Activated naive CD4-positive, alpha-beta T cell treated with anti-CD3 and anti-CD28 coated beads, Interleukin-2, amount 50 U/mL, for 24 hours (primary cell): ENCODE measurements around the gene LAMC3.

Experiments
- H3K27ac Mint-ChIP-seq: one replicate; pipeline ENCODE4 v1.8.0; 2021; ENCODE audit warnings: mild to moderate bottlenecking, mixed read lengths
- H3K27me3 Mint-ChIP-seq: one replicate; pipeline ENCODE4 v1.8.0; 2021; ENCODE audit warnings: mixed read lengths
- H3K36me3 Mint-ChIP-seq: one replicate; pipeline ENCODE4 v1.8.0; 2021; ENCODE audit warnings: mixed read lengths
- H3K4me1 Mint-ChIP-seq: one replicate; pipeline ENCODE4 v1.8.0; 2021; ENCODE audit warnings: mixed read lengths
- H3K4me3 Mint-ChIP-seq: one replicate; pipeline ENCODE4 v1.8.0; 2021; ENCODE audit warnings: mild to moderate bottlenecking, mixed read lengths
- H3K9me3 Mint-ChIP-seq: one replicate; pipeline ENCODE4 v1.8.0; 2021; ENCODE audit warnings: mixed read lengths

The LAMC3 gene

GRCh38 chr9:131076347-131077195 is 67.6 kb downstream of the LAMC3 start:
- Mint-ChIP-seq H3K27ac (no peak overlapping the region), H3K4me3 (no peak overlapping the region), H3K4me1 (no peaks in the 10 kb centered on the region), H3K36me3 (no peaks in the 10 kb centered on the region), H3K27me3 (no peaks in the 10 kb centered on the region), H3K9me3 (no peaks in the 10 kb centered on the region)

- no peaks in the 10 kb centered on the region for H3K9me3 Mint-ChIP-seq
- no peaks in the 10 kb centered on the region for H3K27me3 Mint-ChIP-seq
- no peaks in the 10 kb centered on the region for H3K4me1 Mint-ChIP-seq
- peaks cover 2% of the 10 kb centered on the region for H3K36me3 Mint-ChIP-seq
- H3K4me3 Mint-ChIP-seq, result no peak overlapping the region
- no peak overlapping the region for H3K27ac Mint-ChIP-seq
These were observed 69.7 kb downstream of the LAMC3 start for GRCh38 chr9:131078427-131079366.

GRCh38 chr9:131080589-131080988 is 71.6 kb downstream of the LAMC3 start:
- Mint-ChIP-seq H3K27ac (no peak overlapping the region), H3K9me3 (no peaks in the 10 kb centered on the region), H3K4me3 (no peak overlapping the region)

GRCh38 chr9:131081868-131082267 is 72.9 kb downstream of the LAMC3 start:
- H3K27me3 Mint-ChIP-seq, result no peaks in the 10 kb centered on the region
- H3K27ac Mint-ChIP-seq, result no peak overlapping the region
- no peaks in the 10 kb centered on the region for H3K4me1 Mint-ChIP-seq
- no peak overlapping the region for H3K4me3 Mint-ChIP-seq
- H3K9me3 Mint-ChIP-seq, result no peaks in the 10 kb centered on the region
- H3K36me3 Mint-ChIP-seq, result peaks cover 4% of the 10 kb centered on the region

More at GRCh38 chr9:131080589-131080988, 71.6 kb downstream of the LAMC3 start:
- H3K4me1 Mint-ChIP-seq, result no peaks in the 10 kb centered on the region
- peaks cover 4% of the 10 kb centered on the region for H3K36me3 Mint-ChIP-seq
- no peaks in the 10 kb centered on the region for H3K27me3 Mint-ChIP-seq

- Mint-ChIP-seq H3K27ac (no peak overlapping the region), H3K4me3 (no peak overlapping the region), H3K27me3 (no peaks in the 10 kb centered on the region), H3K9me3 (no peaks in the 10 kb centered on the region), H3K4me1 (no peaks in the 10 kb centered on the region), H3K36me3 (peaks cover 4% of the 10 kb centered on the region)
These were observed 74.0 kb downstream of the LAMC3 start for GRCh38 chr9:131082774-131083512.

- no peaks in the 10 kb centered on the region for H3K4me1 Mint-ChIP-seq
- H3K27ac Mint-ChIP-seq, result no peak overlapping the region
- no peaks in the 10 kb centered on the region for H3K27me3 Mint-ChIP-seq
- peaks cover 4% of the 10 kb centered on the region for H3K36me3 Mint-ChIP-seq
- H3K9me3 Mint-ChIP-seq, result no peaks in the 10 kb centered on the region
- no peak overlapping the region for H3K4me3 Mint-ChIP-seq
These were observed 75.8 kb downstream of the LAMC3 start for GRCh38 chr9:131084661-131085369.

GRCh38 chr9:131085370-131086122 is 76.6 kb downstream of the LAMC3 start:
- peaks cover 4% of the 10 kb centered on the region for H3K36me3 Mint-ChIP-seq
- H3K4me1 Mint-ChIP-seq, result no peaks in the 10 kb centered on the region
- no peaks in the 10 kb centered on the region for H3K9me3 Mint-ChIP-seq
- H3K4me3 Mint-ChIP-seq, result no peak overlapping the region
- no peaks in the 10 kb centered on the region for H3K27me3 Mint-ChIP-seq
- no peak overlapping the region for H3K27ac Mint-ChIP-seq

- no peaks in the 10 kb centered on the region for H3K9me3 Mint-ChIP-seq
- no peak overlapping the region for H3K27ac Mint-ChIP-seq
- H3K36me3 Mint-ChIP-seq, result peaks cover 2% of the 10 kb centered on the region
- H3K4me1 Mint-ChIP-seq, result no peaks in the 10 kb centered on the region
- H3K4me3 Mint-ChIP-seq, result no peak overlapping the region
- no peaks in the 10 kb centered on the region for H3K27me3 Mint-ChIP-seq
These were observed 78.5 kb downstream of the LAMC3 start for GRCh38 chr9:131087354-131087893.

GRCh38 chr9:131090025-131090787 is 81.2 kb downstream of the LAMC3 start:
- H3K36me3 Mint-ChIP-seq, result no peaks in the 10 kb centered on the region
- no peaks in the 10 kb centered on the region for H3K9me3 Mint-ChIP-seq
- H3K27me3 Mint-ChIP-seq, result peaks cover 5% of the 10 kb centered on the region
- no peaks in the 10 kb centered on the region for H3K4me1 Mint-ChIP-seq
- no peak overlapping the region for H3K4me3 Mint-ChIP-seq
- H3K27ac Mint-ChIP-seq, result no peak overlapping the region

- Mint-ChIP-seq H3K27me3 (peaks cover 12% of the 10 kb centered on the region), H3K4me1 (peaks cover 4% of the 10 kb centered on the region), H3K9me3 (no peaks in the 10 kb centered on the region), H3K4me3 (no peak overlapping the region), H3K36me3 (no peaks in the 10 kb centered on the region), H3K27ac (no peak overlapping the region)
These were observed 82.5 kb downstream of the LAMC3 start for GRCh38 chr9:131091352-131091992.

GRCh38 chr9:131092030-131092429 is 83.1 kb downstream of the LAMC3 start:
- H3K9me3 Mint-ChIP-seq, result no peaks in the 10 kb centered on the region
- H3K36me3 Mint-ChIP-seq, result no peaks in the 10 kb centered on the region
- H3K27me3 Mint-ChIP-seq, result peaks cover 12% of the 10 kb centered on the region
- no peak overlapping the region for H3K27ac Mint-ChIP-seq
- peaks cover 4% of the 10 kb centered on the region for H3K4me1 Mint-ChIP-seq
- H3K4me3 Mint-ChIP-seq, result no peak overlapping the region

GRCh38 chr9:131092548-131093440 is 83.8 kb downstream of the LAMC3 start:
- Mint-ChIP-seq H3K4me1 (peaks cover 9% of the 10 kb centered on the region), H3K27me3 (peaks cover 18% of the 10 kb centered on the region), H3K27ac (no peak overlapping the region), H3K9me3 (no peaks in the 10 kb centered on the region), H3K36me3 (no peaks in the 10 kb centered on the region), H3K4me3 (no peak overlapping the region)
